ENCODE measurements around the gene VKORC1L1. TPM values are rescaled to one million over a fixed set of nuclear protein-coding genes. Genes with fewer than 3 reads are reported as not detected.
"Not testable (repeated sequence)": the region's sequence is repeated elsewhere in the genome, so short reads cannot be mapped to it uniquely, and the experiment has no call there.

The VKORC1L1 gene
- total RNA-seq, 2 experiments from 2014 or later = 1.9 to 3.0 TPM

GRCh38 chr7:65888434-65889156, 15.7 kb downstream of the VKORC1L1 start:
- Mint-ChIP-seq H3K36me3 (ENCODE audit: low read depth) (peaks cover 38% of the 10 kb centered on the region), H3K4me1 (ENCODE audit: low read depth) (peaks cover 17% of the 10 kb centered on the region)
- POLR2A ChIA-PET; CTCF ChIA-PET; H3K27ac ChIP-seq (ENCODE audit: low read depth in 1 of 2, low read length in 2 of 2); ATAC-seq (ENCODE audit: poor library complexity); H3K27me3 ChIP-seq (ENCODE audit: control insufficient read depth in 1 of 2, insufficient read depth in 2 of 2, low read length in 2 of 2); H3K27me3 Mint-ChIP-seq; H3K4me1 ChIP-seq (ENCODE audit: insufficient read depth, low read length); H3K27ac Mint-ChIP-seq; H3K9me3 Mint-ChIP-seq; H3K36me3 ChIP-seq (ENCODE audit: insufficient read depth, low read length); intact Hi-C loops (cut with DNase I, micrococcal nuclease); H3K4me3 ChIP-seq (ENCODE audit: low read length); DNase-seq; H3K4me3 Mint-ChIP-seq; H3K9me3 ChIP-seq (ENCODE audit: control insufficient read depth in 1 of 2, insufficient read depth in 1 of 2, low read length in 2 of 2): not testable (repeated sequence)

GRCh38 chr7:65889722-65890121, 16.8 kb downstream of the VKORC1L1 start:
- CTCF ChIA-PET; H3K4me3 ChIP-seq (ENCODE audit: low read length); H3K27ac Mint-ChIP-seq; H3K27me3 ChIP-seq (ENCODE audit: control insufficient read depth in 1 of 2, insufficient read depth in 2 of 2, low read length in 2 of 2); H3K27me3 Mint-ChIP-seq; ATAC-seq (ENCODE audit: poor library complexity); H3K27ac ChIP-seq (ENCODE audit: low read depth in 1 of 2, low read length in 2 of 2); H3K9me3 ChIP-seq (ENCODE audit: control insufficient read depth in 1 of 2, insufficient read depth in 1 of 2, low read length in 2 of 2); DNase-seq; H3K9me3 Mint-ChIP-seq; POLR2A ChIA-PET; H3K36me3 ChIP-seq (ENCODE audit: insufficient read depth, low read length); H3K4me1 ChIP-seq (ENCODE audit: insufficient read depth, low read length); intact Hi-C loops (cut with DNase I, micrococcal nuclease); H3K4me3 Mint-ChIP-seq: not testable (repeated sequence)
- peaks cover 34% of the 10 kb centered on the region for H3K36me3 Mint-ChIP-seq (ENCODE audit: low read depth)
- peaks cover 13% of the 10 kb centered on the region for H3K4me1 Mint-ChIP-seq (ENCODE audit: low read depth)

GRCh38 chr7:65892161-65892560, 19.3 kb downstream of the VKORC1L1 start:
- Mint-ChIP-seq H3K4me3 (no peak overlapping the region), H3K4me1 (ENCODE audit: low read depth) (peaks cover 8% of the 10 kb centered on the region), H3K36me3 (ENCODE audit: low read depth) (peaks cover 24% of the 10 kb centered on the region), H3K9me3 (no peaks in the 10 kb centered on the region), H3K27ac (no peak overlapping the region), H3K27me3 (no peaks in the 10 kb centered on the region)
- intact Hi-C loops (cut with DNase I, micrococcal nuclease) = no loop called here
- Histone ChIP-seq H3K27me3 (ENCODE audit: control insufficient read depth in 1 of 2, insufficient read depth in 2 of 2, low read length in 2 of 2) (no peaks in the 10 kb centered on the region), H3K9me3 (ENCODE audit: control insufficient read depth in 1 of 2, insufficient read depth in 1 of 2, low read length in 2 of 2) (no peaks in the 10 kb centered on the region), H3K4me1 (ENCODE audit: insufficient read depth, low read length) (no peaks in the 10 kb centered on the region), H3K36me3 (ENCODE audit: insufficient read depth, low read length) (no peaks in the 10 kb centered on the region), H3K27ac (ENCODE audit: low read depth in 1 of 2, low read length in 2 of 2) (no peak overlapping the region), H3K4me3 (ENCODE audit: low read length) (no peak overlapping the region)
- ChIA-PET CTCF (no interaction called here), POLR2A (no interaction called here)
- TF ChIP-seq CTCF (IDR thresholded peaks at IDR 0.05) = no peak
- DNase-seq = no peak
- ATAC-seq (ENCODE audit: poor library complexity) = no peak

DNA sequence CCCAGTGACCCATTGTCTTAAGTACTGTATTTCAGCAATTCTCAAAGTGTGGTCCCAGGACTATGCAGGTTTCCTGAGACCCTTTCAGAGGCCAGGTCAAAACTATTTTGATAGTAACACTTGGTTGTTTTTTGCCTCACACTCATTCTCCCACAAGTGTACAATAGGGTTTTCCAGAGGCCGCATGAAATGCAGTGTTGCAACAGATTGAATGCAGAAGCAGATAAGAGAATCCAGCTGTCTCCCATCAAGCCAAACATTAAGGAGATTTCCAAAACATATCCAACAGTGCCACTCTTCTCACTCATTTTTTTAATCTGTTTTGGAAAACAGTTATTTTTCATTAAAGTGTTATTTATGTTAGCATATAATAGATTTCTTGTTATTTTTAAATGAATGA, 20.0 kb downstream of the VKORC1L1 start:
- H3K27ac ChIP-seq (ENCODE audit: low read depth in 1 of 2, low read length in 2 of 2) = no peak overlapping the region
- no peak for TF ChIP-seq CTCF (IDR thresholded peaks at IDR 0.05)
- CTCF ChIA-PET = no interaction called here

More for the DNA sequence above, 20.0 kb downstream of the VKORC1L1 start:
- Histone ChIP-seq H3K27me3 (ENCODE audit: control insufficient read depth in 1 of 2, insufficient read depth in 2 of 2, low read length in 2 of 2) (no peaks in the 10 kb centered on the region), H3K4me1 (ENCODE audit: insufficient read depth, low read length) (no peaks in the 10 kb centered on the region), H3K4me3 (ENCODE audit: low read length) (no peak overlapping the region), H3K9me3 (ENCODE audit: control insufficient read depth in 1 of 2, insufficient read depth in 1 of 2, low read length in 2 of 2) (no peaks in the 10 kb centered on the region), H3K36me3 (ENCODE audit: insufficient read depth, low read length) (no peaks in the 10 kb centered on the region)
- Mint-ChIP-seq H3K4me1 (ENCODE audit: low read depth) (peaks cover 8% of the 10 kb centered on the region), H3K36me3 (ENCODE audit: low read depth) (peaks cover 29% of the 10 kb centered on the region), H3K9me3 (no peaks in the 10 kb centered on the region), H3K4me3 (no peak overlapping the region), H3K27me3 (no peaks in the 10 kb centered on the region), H3K27ac (no peak overlapping the region)
- ATAC-seq (ENCODE audit: poor library complexity) (no peak), DNase-seq (no peak)
- intact Hi-C loops (cut with DNase I, micrococcal nuclease) = no loop called here
- POLR2A ChIA-PET = no interaction called here
